CD4-positive, CD25-positive, alpha-beta regulatory T cell (primary cell): ENCODE measurements around the gene SSRP1. TPM values are rescaled to one million over a fixed set of nuclear protein-coding genes. Genes with fewer than 3 reads are reported as not detected.

Experiments
- ATAC-seq, 2 donors: fragments of 150-1000 bp; cut with Tn5 transposase; one replicate each; pipeline ENCODE4 v1.10.0; 2021; ENCODE audit warnings: low read depth in 2 of 2, moderate number of reproducible peaks in 2 of 2, moderate library complexity in 1 of 2
- DNase-seq, 3 donors: peaks; one replicate each; pipeline versions ENCODE4 v3.0.0 to v3.0.0-alpha.2; 2012 to 2022; ENCODE audit warnings: mixed read lengths in 1 of 3
- H3K27ac ChIP-seq: one replicate; pipeline ENCODE4 v1.7.0; 2013; ENCODE audit warnings: mild to moderate bottlenecking, low read length; ENCODE audit not compliant: insufficient read depth, poor library complexity, severe bottlenecking
- H3K27me3 ChIP-seq: one replicate; pipeline ENCODE4 v1.7.0; 2013; ENCODE audit warnings: low read length; ENCODE audit not compliant: control insufficient read depth, insufficient read depth
- H3K36me3 ChIP-seq: one replicate; pipeline ENCODE4 v1.7.0; 2013; ENCODE audit warnings: mild to moderate bottlenecking, low read length, moderate library complexity; ENCODE audit not compliant: control insufficient read depth, insufficient read depth
- H3K4me1 ChIP-seq: 2 replicates; pipeline ENCODE4 v1.7.0; 2013; ENCODE audit warnings: mild to moderate bottlenecking, low read length; ENCODE audit not compliant: insufficient read depth, control insufficient read depth, poor library complexity, severe bottlenecking
- H3K4me3 ChIP-seq: one replicate; pipeline ENCODE4 v1.7.0; 2013; ENCODE audit warnings: low read depth, mild to moderate bottlenecking, low read length, moderate library complexity
- H3K9me3 ChIP-seq, 2 experiments: 1 replicate in 1 of 2; 2 replicates in 1 of 2; pipeline ENCODE4 v1.7.0; 2013; ENCODE audit warnings: low read length in 2 of 2, mild to moderate bottlenecking in 1 of 2, moderate library complexity in 1 of 2; ENCODE audit not compliant: control insufficient read depth in 2 of 2
- H3K27ac Mint-ChIP-seq, 3 donors: one replicate each; pipeline ENCODE4 v1.8.0; 2020 to 2022; ENCODE audit warnings: mild to moderate bottlenecking in 3 of 3, mixed read lengths in 3 of 3, moderate library complexity in 2 of 3
- H3K27me3 Mint-ChIP-seq: one replicate; pipeline ENCODE4 v1.8.0; 2022; ENCODE audit warnings: mild to moderate bottlenecking, mixed read lengths
- H3K36me3 Mint-ChIP-seq: one replicate; pipeline ENCODE4 v1.8.0; 2020; ENCODE audit warnings: mixed read lengths
- H3K4me1 Mint-ChIP-seq, 4 donors: one replicate each; pipeline ENCODE4 v1.8.0; 2020 to 2022; ENCODE audit warnings: mixed read lengths in 4 of 4, mild to moderate bottlenecking in 1 of 4
- H3K4me3 Mint-ChIP-seq, 4 donors: one replicate each; pipeline ENCODE4 v1.8.0; 2020 to 2022; ENCODE audit warnings: mild to moderate bottlenecking in 4 of 4, mixed read lengths in 4 of 4, moderate library complexity in 3 of 4
- H3K9me3 Mint-ChIP-seq, 7 donors: one replicate each; pipeline ENCODE4 v1.8.0; 2020 to 2022; ENCODE audit warnings: mixed read lengths in 7 of 7, mild to moderate bottlenecking in 3 of 7, moderate library complexity in 2 of 7
- polyA plus RNA-seq, 4 donors: library from polyadenylated mRNA; unstranded; fragments of 300-500 nt; fragmentation: Illumina TruSeq; gene quantifications; one replicate each; pipeline ENCODE4 v1.2.3, GENCODE V29; 2021
- total RNA-seq: library from RNA; stranded (reverse); gene quantifications from one replicate; pipeline ENCODE4 v1.2.3, GENCODE V29; 2022

SSRP1 gene
- total and polyA plus RNA-seq, 5 donors from 2014 or later = 20.5 to 54.6 (median 28.9) TPM

GRCh38 chr11:57324154-57324885, 11.4 kb downstream of the SSRP1 start:
- H3K36me3 ChIP-seq = peaks cover 22% of the 10 kb centered on the region
- H3K4me1 Mint-ChIP-seq = peaks cover 0 to 57% (median 31%) of the 10 kb centered on the region in 4 donors
- peaks cover 19% of the 10 kb centered on the region for H3K4me1 ChIP-seq
- ATAC-seq (no peak), DNase-seq (peak in 2 of 3 donors; percentile 20 to 28)
- H3K27ac Mint-ChIP-seq = peak overlapping the region; percentile 48 to 91 (median 58)
- peaks cover 35% of the 10 kb centered on the region for H3K36me3 Mint-ChIP-seq
- peak overlapping the region; percentile 83 for H3K27ac ChIP-seq
- H3K9me3 ChIP-seq = no peaks in the 10 kb centered on the region
- no peaks in the 10 kb centered on the region for H3K27me3 ChIP-seq
- peak overlapping the region; percentile 84 to 94 (median 89) for H3K4me3 Mint-ChIP-seq
- H3K27me3 Mint-ChIP-seq = no peaks in the 10 kb centered on the region
- H3K4me3 ChIP-seq = no peak overlapping the region
- no peaks in the 10 kb centered on the region for H3K9me3 Mint-ChIP-seq

DNA sequence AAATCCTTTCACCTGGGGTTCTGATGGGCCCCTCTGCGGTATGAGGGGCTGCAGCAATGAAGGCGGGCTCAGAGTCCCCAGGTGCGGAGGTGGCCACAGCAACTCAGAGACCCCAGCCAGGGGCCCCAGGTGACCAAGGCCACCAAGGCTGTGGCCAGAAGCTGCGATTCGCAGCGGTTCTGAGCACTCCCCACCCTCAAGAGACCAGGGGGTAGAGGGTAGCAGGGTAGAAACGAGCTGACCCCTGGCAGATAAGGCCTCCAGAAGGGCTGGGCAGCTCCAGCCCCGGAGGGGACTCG, 11.9 kb downstream of the SSRP1 start:
- peaks cover 34% of the 10 kb centered on the region for H3K36me3 Mint-ChIP-seq
- no peak for DNase-seq
- no peak overlapping the region for H3K4me3 ChIP-seq
- no peak for ATAC-seq
- no peaks in the 10 kb centered on the region for H3K27me3 ChIP-seq
- peaks cover 17% of the 10 kb centered on the region for H3K36me3 ChIP-seq
- peaks cover 0 to 57% (median 31%) of the 10 kb centered on the region in 4 donors for H3K4me1 Mint-ChIP-seq
- H3K4me3 Mint-ChIP-seq = peak overlapping the region; percentile 84 to 94 (median 89)
- H3K4me1 ChIP-seq = peaks cover 19% of the 10 kb centered on the region
- H3K9me3 ChIP-seq = no peaks in the 10 kb centered on the region
- H3K27me3 Mint-ChIP-seq = no peaks in the 10 kb centered on the region
- peak overlapping the region; percentile 48 to 91 (median 58) for H3K27ac Mint-ChIP-seq
- H3K9me3 Mint-ChIP-seq = no peaks in the 10 kb centered on the region
- peak overlapping the region; percentile 43 for H3K27ac ChIP-seq

DNA sequence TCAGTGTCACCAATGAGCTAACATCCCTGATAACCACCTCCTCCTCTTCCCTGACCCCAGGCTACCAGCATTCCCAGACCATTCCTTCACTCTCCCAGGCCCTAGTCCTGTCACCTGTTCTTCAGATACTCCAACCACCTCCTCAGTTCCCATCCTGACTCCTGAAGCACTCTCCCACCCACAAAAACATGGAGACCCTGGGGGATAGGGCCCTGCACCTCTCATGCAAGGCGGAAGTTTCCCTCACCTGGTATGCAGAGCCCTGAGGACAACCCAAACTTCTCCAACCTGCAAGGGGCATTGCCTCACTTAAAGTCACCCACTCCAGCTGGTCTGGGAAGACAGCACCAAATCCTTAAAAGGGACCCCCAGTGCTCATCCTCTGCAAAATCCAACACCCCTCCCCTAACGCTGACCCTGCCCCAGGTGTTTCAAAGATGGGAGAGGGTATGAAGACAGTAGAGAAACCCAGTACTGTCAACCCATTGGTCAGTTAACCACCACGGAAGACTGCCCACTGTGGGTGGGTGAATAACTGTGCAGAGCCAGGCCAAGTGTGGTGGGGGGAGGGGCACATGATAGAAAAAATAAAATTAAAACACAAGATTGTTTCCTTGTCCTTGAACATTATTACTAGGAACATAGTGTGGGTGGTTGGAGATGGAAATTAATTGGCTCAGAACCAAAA, 12.4 kb downstream of the SSRP1 start:
- Histone ChIP-seq H3K9me3 (no peaks in the 10 kb centered on the region), H3K27ac (peak overlapping the region; percentile 43), H3K36me3 (peaks cover 12% of the 10 kb centered on the region), H3K27me3 (no peaks in the 10 kb centered on the region), H3K4me3 (no peak overlapping the region), H3K4me1 (peaks cover 19% of the 10 kb centered on the region)
- DNase-seq (no peak), ATAC-seq (no peak)
- H3K36me3 Mint-ChIP-seq = peaks cover 29% of the 10 kb centered on the region
- peak overlapping the region; percentile 34 to 91 (median 58) for H3K27ac Mint-ChIP-seq
- no peaks in the 10 kb centered on the region for H3K27me3 Mint-ChIP-seq
- peaks cover 0 to 57% (median 29%) of the 10 kb centered on the region in 4 donors for H3K4me1 Mint-ChIP-seq
- H3K9me3 Mint-ChIP-seq = no peaks in the 10 kb centered on the region
- peak overlapping the region; percentile 84 to 94 (median 89) for H3K4me3 Mint-ChIP-seq

DNA sequence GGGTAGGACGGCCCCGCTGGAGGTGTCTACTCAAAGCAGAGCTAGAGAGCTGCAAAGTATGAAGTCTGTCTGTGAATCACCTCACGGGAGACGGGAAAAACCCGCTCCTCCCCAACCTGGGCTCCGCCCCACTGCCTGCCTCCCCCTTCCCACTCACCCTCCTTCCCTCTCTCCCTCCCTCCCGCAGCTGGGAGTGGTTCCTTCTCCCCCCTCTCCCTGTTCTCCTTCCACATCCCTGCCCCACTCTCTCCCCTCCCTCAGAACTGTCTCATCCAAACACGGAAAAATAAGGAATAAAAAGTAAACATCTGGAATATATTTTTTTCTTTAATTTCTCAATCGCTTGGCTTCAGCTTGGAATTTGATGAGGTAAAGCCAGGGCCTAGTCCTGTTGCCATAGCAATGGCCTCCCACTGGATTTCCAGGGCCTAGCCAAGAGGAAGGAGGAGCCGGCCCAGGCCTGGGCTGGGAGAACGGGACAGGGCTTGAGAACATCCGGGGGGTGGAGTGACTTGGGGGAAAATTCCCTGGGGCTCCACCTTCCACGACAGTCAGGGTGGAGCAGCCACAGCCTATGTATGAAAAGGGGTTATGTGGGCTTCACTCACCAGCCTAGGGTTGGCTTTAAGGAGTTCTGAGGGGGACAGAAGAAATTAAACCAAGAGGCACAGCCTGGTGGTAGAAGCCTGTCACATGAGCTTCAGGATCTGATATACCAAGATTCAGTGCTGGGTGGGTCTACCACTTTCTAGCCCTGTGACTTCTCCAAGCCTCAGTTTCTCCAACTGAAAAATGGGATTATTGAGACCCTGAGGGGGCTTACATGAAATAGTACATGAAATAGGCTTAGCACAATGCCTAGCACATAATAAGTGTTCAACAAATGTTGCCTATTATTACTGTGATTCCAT, 13.2 kb downstream of the SSRP1 start:
- no peak overlapping the region for H3K4me3 ChIP-seq
- H3K36me3 ChIP-seq = peaks cover 6% of the 10 kb centered on the region
- H3K9me3 ChIP-seq = no peaks in the 10 kb centered on the region
- Mint-ChIP-seq H3K36me3 (peaks cover 22% of the 10 kb centered on the region), H3K27ac (peak overlapping the region in 2 of 3 donors; percentile 34 to 91), H3K4me3 (peak overlapping the region; percentile 84 to 94 (median 88)), H3K4me1 (peaks cover 0 to 55% (median 29%) of the 10 kb centered on the region in 4 donors), H3K27me3 (no peaks in the 10 kb centered on the region), H3K9me3 (no peaks in the 10 kb centered on the region)
- no peak overlapping the region for H3K27ac ChIP-seq
- peaks cover 19% of the 10 kb centered on the region for H3K4me1 ChIP-seq
- H3K27me3 ChIP-seq = no peaks in the 10 kb centered on the region
- no peak for DNase-seq
- no peak for ATAC-seq

DNA sequence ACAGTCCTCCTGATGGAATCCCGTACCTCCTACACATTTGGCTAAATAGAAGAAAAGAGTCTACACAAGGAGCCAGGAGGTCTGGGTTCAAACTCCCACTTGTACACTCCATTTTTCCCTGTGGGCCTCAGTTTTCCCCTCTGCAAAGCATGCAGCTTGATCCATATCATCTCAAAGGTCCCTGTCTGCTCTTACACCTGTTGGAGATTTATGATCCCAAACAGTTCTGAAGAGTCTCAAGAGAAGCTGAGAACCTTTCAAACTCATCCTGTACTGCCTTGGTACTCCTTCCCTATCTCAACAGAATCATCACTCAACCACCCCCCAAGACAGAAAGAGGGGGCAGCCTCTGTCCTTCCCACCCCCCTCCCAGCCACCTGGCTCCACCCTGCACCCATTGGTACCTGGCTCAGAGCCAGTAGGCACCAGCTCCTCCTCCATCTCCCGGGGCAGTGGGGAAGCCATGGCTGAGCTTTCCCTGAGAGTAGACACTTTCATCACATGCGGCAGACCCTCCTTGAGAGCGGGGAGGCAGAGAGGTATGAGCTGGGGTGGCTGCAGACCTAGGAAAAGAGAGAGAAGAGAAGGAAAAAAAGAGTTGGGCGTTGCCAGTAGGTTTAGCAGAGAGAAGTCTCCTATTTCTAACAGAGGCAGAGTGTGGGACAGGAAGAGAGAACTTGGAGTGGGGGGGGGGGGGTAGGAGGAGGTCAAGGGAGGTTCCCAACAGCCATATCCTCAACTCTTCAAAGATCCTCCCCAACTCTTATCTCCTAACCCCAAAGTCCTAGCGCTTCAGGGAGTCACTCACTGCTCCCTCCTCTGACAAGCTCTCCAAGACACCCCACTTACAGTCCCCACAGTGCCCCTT, 14.1 kb downstream of the SSRP1 start:
- no peak overlapping the region for H3K27ac ChIP-seq
- peak overlapping the region in 2 of 3 donors; percentile 36 to 82 for H3K27ac Mint-ChIP-seq
- H3K27me3 ChIP-seq = no peaks in the 10 kb centered on the region
- no peak overlapping the region for H3K4me3 ChIP-seq
- peak overlapping the region; percentile 26 to 85 (median 67) for H3K4me3 Mint-ChIP-seq
- peaks cover 19% of the 10 kb centered on the region for H3K4me1 ChIP-seq
- peaks cover 0 to 48% (median 26%) of the 10 kb centered on the region in 4 donors for H3K4me1 Mint-ChIP-seq
- no peak for DNase-seq
- H3K9me3 ChIP-seq = no peaks in the 10 kb centered on the region
- H3K27me3 Mint-ChIP-seq = no peaks in the 10 kb centered on the region
- no peaks in the 10 kb centered on the region for H3K9me3 Mint-ChIP-seq
- H3K36me3 Mint-ChIP-seq = peaks cover 13% of the 10 kb centered on the region
- no peak for ATAC-seq
- H3K36me3 ChIP-seq = peaks cover under 1% of the 10 kb centered on the region

DNA sequence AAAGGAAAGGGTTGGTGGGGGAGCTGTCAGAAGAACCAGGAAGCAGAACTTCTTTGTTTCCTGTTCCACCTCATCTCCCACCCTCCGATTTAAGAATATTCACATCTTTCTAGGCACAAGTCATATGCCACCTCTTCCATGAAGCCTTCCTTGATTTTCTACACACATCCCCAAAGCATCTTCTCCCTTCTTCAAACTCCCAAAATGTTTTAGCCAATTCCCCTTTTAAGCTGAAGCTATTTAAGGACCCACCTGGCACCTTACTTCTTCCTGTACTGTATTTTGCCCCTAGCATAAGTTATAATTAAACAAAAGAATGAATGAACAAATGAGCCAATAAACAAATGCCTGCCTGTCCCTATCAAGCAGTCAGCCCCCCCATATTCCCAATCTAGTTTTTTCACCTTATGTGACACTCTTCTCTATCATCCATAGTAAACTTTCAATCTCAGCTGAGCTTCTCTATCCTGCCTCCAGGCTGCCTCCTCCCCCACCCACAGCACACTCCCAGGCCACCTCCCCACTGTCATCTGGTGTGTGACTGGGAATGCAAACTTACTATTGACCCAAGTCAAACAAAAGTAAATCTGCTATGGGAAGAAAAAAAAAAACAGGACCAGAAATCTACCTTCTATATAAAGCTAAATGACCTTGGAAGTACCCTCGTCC, 14.8 kb downstream of the SSRP1 start:
- Mint-ChIP-seq H3K27ac (peak overlapping the region in 1 of 3 donors; percentile 36), H3K4me3 (peak overlapping the region in 2 of 4 donors; percentile 30 to 73), H3K36me3 (peaks cover 9% of the 10 kb centered on the region), H3K9me3 (no peaks in the 10 kb centered on the region), H3K27me3 (no peaks in the 10 kb centered on the region), H3K4me1 (peaks cover 0 to 40% (median 22%) of the 10 kb centered on the region in 4 donors)
- no peak for ATAC-seq
- Histone ChIP-seq H3K27ac (no peak overlapping the region), H3K36me3 (no peaks in the 10 kb centered on the region), H3K9me3 (no peaks in the 10 kb centered on the region), H3K4me1 (peaks cover 13% of the 10 kb centered on the region), H3K4me3 (no peak overlapping the region), H3K27me3 (no peaks in the 10 kb centered on the region)
- no peak for DNase-seq
